ENCODE results near the gene POLDIP2. TPM values are rescaled to one million over a fixed set of nuclear protein-coding genes. Genes with fewer than 3 reads are reported as not detected.
A peak's percentile ranks its signal among the peaks of the same experiment; 100 is the strongest.

POLDIP2 gene
- total RNA-seq, 1 donor from 2014 or later = 57.2 TPM

- Mint-ChIP-seq H3K27ac (ENCODE audit: unreplicated experiment) (no peak overlapping the region), H3K4me1 (ENCODE audit: unreplicated experiment) (peaks cover 15% of the 10 kb centered on the region), H3K4me3 (ENCODE audit: unreplicated experiment) (no peak overlapping the region), H3K36me3 (ENCODE audit: low read depth, unreplicated experiment) (no peaks in the 10 kb centered on the region), H3K27me3 (ENCODE audit: unreplicated experiment) (peaks cover 9% of the 10 kb centered on the region), H3K9me3 (ENCODE audit: unreplicated experiment) (peaks cover 6% of the 10 kb centered on the region)
- DNase-seq (ENCODE audit: low spot score) = no peak
- TF ChIP-seq CTCF (IDR thresholded peaks at IDR 0.05; ENCODE audit: unreplicated experiment) = no peak
Observed at GRCh38 chr17:28313841-28314240, 43.5 kb downstream of the POLDIP2 start.

DNA sequence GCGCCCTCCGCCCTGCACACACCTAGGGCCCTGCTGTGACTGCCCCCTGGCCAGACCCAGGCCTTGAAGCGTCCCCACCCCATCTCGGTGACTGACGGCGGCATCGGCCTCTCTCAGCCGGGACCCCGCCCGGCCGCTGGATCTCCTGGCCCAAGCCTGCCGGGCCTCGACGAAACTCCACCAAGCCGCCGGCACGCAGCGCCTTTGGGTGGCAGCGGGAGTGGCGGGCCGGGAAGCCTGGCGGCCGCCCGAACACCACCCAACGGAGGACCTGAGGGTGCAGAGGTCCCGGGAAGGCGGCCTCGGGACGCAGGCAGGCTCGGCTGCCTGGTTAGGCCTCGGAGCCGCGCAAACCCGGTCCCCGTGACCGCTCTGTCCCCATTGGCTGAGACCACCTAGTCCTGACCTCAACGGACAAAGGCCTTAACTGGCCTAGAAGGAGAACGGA, 50.3 kb downstream of the POLDIP2 start:
- H3K27ac Mint-ChIP-seq (ENCODE audit: unreplicated experiment) = no peak overlapping the region
- no peaks in the 10 kb centered on the region for H3K9me3 Mint-ChIP-seq (ENCODE audit: unreplicated experiment)
- no peak overlapping the region for H3K4me3 Mint-ChIP-seq (ENCODE audit: unreplicated experiment)
- H3K36me3 Mint-ChIP-seq (ENCODE audit: low read depth, unreplicated experiment) = no peaks in the 10 kb centered on the region
- H3K27me3 Mint-ChIP-seq (ENCODE audit: unreplicated experiment) = no peaks in the 10 kb centered on the region
- TF ChIP-seq CTCF (IDR thresholded peaks at IDR 0.05; ENCODE audit: unreplicated experiment) = no peak
- DNase-seq (ENCODE audit: low spot score) = no peak
- H3K4me1 Mint-ChIP-seq (ENCODE audit: unreplicated experiment) = no peaks in the 10 kb centered on the region

GRCh38 chr17:28298449-28298848, 58.9 kb downstream of the POLDIP2 start:
- Mint-ChIP-seq H3K4me1 (ENCODE audit: unreplicated experiment) (no peaks in the 10 kb centered on the region), H3K4me3 (ENCODE audit: unreplicated experiment) (no peak overlapping the region), H3K36me3 (ENCODE audit: low read depth, unreplicated experiment) (no peaks in the 10 kb centered on the region), H3K27ac (ENCODE audit: unreplicated experiment) (no peak overlapping the region), H3K27me3 (ENCODE audit: unreplicated experiment) (no peaks in the 10 kb centered on the region), H3K9me3 (ENCODE audit: unreplicated experiment) (no peaks in the 10 kb centered on the region)
- TF ChIP-seq CTCF (IDR thresholded peaks at IDR 0.05; ENCODE audit: unreplicated experiment) = no peak
- DNase-seq (ENCODE audit: low spot score) = no peak

Small RNAs within 50 kb of the gene (microRNA-seq; reads per million reads assigned to microRNA genes)
- 3.5 reads per million, percentile 41 among the genes with 10 or more reads in this experiment for gene MIR4723 (ENCODE audit: unreplicated experiment)

Other genes starting within 250 kb of the POLDIP2 start
- 59.4 TPM for gene TMEM97, start 38.3 kb downstream of the POLDIP2 start, total RNA-seq (ENCODE audit: unreplicated experiment)
- gene IFT20, start 22.1 kb downstream of the POLDIP2 start, total RNA-seq (ENCODE audit: unreplicated experiment) = 47.2 TPM
- gene TNFAIP1, start 21.8 kb downstream of the POLDIP2 start, total RNA-seq (ENCODE audit: unreplicated experiment) = 104 TPM
- not detected for gene SEBOX, start 7.7 kb upstream of the POLDIP2 start, total RNA-seq (ENCODE audit: unreplicated experiment)
- not detected for gene VTN, start 12.8 kb upstream of the POLDIP2 start, total RNA-seq (ENCODE audit: unreplicated experiment)
- 5.8 TPM for gene SARM1, start 14.2 kb upstream of the POLDIP2 start, total RNA-seq (ENCODE audit: unreplicated experiment)
- gene SLC46A1, start 48.7 kb upstream of the POLDIP2 start, total RNA-seq (ENCODE audit: unreplicated experiment) = 5.3 TPM
- gene SLC13A2, start 116.1 kb upstream of the POLDIP2 start, total RNA-seq (ENCODE audit: unreplicated experiment) = not detected
- not detected for gene FOXN1, start 148.8 kb upstream of the POLDIP2 start, total RNA-seq (ENCODE audit: unreplicated experiment)
- gene UNC119, start 195.1 kb upstream of the POLDIP2 start, total RNA-seq (ENCODE audit: unreplicated experiment) = 47.2 TPM
- 53.6 TPM for gene PIGS, start 214.0 kb upstream of the POLDIP2 start, total RNA-seq (ENCODE audit: unreplicated experiment)
- gene ALDOC, start 219.4 kb upstream of the POLDIP2 start, total RNA-seq (ENCODE audit: unreplicated experiment) = 18.3 TPM
- 28.5 TPM for gene SPAG5, start 241.5 kb upstream of the POLDIP2 start, total RNA-seq (ENCODE audit: unreplicated experiment)

Measured in endothelial cell (in vitro differentiated cells).